CD4-positive, alpha-beta T cell treated with Interleukin-6 at 100 ng/mL for 8 hours (primary cell): Measurements from ENCODE around the gene TTC3.
A peak's percentile ranks its signal among the peaks of the same experiment; 100 is the strongest.
"Not testable (repeated sequence)": the region's sequence is repeated elsewhere in the genome, so short reads cannot be mapped to it uniquely, and the experiment has no call there.

ENCODE experiments used
- DNase-seq: peaks from one replicate; pipeline ENCODE4 v3.0.0-alpha.2; 2020; ENCODE audit warnings: mixed read lengths, low spot score

Gene TTC3, protein sequence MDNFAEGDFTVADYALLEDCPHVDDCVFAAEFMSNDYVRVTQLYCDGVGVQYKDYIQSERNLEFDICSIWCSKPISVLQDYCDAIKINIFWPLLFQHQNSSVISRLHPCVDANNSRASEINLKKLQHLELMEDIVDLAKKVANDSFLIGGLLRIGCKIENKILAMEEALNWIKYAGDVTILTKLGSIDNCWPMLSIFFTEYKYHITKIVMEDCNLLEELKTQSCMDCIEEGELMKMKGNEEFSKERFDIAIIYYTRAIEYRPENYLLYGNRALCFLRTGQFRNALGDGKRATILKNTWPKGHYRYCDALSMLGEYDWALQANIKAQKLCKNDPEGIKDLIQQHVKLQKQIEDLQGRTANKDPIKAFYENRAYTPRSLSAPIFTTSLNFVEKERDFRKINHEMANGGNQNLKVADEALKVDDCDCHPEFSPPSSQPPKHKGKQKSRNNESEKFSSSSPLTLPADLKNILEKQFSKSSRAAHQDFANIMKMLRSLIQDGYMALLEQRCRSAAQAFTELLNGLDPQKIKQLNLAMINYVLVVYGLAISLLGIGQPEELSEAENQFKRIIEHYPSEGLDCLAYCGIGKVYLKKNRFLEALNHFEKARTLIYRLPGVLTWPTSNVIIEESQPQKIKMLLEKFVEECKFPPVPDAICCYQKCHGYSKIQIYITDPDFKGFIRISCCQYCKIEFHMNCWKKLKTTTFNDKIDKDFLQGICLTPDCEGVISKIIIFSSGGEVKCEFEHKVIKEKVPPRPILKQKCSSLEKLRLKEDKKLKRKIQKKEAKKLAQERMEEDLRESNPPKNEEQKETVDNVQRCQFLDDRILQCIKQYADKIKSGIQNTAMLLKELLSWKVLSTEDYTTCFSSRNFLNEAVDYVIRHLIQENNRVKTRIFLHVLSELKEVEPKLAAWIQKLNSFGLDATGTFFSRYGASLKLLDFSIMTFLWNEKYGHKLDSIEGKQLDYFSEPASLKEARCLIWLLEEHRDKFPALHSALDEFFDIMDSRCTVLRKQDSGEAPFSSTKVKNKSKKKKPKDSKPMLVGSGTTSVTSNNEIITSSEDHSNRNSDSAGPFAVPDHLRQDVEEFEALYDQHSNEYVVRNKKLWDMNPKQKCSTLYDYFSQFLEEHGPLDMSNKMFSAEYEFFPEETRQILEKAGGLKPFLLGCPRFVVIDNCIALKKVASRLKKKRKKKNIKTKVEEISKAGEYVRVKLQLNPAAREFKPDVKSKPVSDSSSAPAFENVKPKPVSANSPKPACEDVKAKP (N-terminal part only)

DNA sequence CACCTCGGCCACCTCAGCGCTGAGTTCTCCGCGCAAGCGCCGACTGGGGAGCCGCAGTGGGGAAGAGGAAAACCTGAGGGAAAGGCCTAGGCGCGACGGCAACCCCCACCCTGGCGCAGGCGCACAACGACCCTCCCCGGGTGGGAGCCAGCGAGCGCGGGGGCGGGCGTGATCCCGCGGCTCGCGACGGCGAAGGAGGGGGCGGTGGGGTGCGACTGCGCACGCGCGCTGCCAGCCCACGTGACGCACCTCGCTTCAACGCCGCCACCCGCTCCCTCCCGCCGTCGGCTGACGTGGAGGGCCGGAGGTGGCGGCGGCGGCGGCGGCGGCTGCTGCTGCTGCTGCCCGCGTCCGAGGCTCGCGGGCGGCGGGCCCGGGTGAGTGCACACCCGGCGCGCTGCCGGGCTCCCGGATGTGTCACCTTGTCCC, at the start of gene TTC3, which contains the start of gene PIGP:
Gene TTC3 (plus strand): TSS at position 267 of the 429 bp plus-strand sequence. CDS start 14,004 bp downstream, outside the sequence.
Gene PIGP (minus strand): TSS at position 84 of the 429 bp plus-strand sequence. CDS start 556 bp downstream, outside the sequence.
- DNase-seq = peak; percentile 95

DNA sequence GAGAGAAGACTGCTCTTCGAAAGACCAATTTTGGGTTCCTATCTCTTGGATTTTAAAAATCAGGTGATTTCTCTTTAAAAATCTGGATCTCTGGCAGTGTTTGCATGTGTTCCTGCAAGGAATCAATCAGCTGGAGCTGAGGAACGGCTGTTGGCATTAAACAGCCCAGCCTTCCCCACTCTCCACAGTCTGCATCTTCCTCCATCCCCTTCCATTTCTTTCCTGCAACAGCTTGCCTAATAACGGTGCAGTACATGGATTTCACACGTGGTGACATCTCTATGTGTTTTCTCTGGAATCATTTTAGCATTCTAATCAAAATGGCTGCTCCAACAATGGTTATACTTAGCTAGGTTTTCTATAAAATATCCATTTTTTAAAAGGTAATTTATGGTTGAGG, 46.6 kb upstream of the TTC3 start:
- no peak for DNase-seq

DNA sequence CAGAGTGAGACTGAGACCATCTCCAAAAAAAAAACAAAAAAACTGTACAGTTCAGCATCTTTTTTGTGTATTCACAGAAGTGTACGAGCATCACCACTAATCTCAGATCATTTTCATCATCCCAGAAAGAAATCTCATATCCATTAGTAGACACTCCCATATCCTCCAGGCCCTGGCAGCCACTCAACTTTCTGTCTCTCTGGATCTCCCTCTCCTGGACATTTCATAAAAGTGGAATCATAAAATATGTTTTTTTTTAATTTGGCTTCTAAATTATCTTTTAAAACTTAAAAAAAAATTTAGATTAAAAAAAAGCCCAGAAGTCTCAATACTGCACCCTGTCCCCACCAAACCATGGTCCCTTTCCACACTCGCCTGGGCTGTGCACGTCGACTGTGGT, 44.5 kb upstream of the TTC3 start:
- no peak for DNase-seq

DNA sequence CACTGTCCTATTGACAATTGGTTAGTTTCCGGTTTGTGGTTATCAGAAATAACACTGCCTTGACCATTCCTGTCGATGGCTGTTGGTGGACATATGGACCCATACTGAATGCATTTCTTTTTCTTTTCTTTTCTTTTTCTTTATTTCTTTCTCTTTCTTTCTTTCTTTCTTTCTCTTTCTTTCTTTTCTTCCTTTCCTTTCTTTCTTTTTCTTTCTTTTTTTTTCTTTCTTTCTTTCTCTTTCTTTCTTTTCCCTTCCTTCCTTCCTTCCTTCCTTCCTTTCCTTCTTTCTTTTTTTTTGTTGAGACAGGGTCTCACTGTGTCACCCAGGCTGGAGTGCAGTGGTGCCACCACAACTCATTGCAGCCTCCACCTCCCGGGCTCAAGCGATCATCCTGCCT, 42.2 kb upstream of the TTC3 start:
- DNase-seq = no peak

DNA sequence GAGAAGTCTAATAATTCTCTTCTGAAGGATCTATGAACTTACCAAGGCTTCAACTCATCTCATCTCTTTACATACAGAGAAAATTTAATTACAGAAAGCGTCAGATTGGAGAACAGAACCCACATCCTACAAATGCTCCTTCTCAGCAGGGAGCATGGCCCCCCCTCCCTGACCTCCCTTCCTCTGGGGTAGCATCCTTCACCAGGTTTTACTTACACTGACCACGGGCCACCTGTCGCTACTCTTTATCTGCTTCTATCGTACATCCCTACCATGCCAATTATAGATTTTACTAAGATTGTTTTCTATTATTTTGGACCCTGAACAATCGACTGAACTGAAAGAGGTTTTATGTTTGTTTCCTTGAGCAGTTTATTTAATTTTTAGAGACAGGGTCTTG, 40.8 kb upstream of the TTC3 start:
- no peak for DNase-seq

DNA sequence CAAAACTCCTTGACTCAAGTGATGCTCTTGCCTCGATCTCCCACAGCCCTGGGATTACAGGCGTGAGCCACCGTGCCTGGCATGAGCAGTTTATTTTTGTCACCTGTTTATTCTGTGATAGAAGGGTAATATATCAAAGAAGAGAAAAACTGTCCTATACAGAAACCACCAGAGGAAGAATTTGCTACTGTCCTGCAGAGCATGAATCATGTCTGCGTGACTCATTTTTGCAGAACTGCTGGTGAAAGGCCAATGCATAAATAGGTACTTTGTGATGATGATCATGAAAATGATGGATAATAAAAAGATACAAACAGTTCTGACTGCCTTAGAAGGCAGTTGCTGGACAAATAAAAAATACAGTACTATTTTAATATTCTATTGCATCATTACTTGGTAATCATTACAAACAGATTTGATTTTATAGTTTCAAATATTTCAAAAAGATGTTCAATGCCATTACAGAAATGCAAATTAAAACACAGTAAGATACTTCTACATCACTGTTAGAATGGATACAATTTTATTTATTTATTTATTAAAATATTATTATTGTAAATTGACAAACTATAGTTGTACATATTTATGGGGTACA, 40.1 kb upstream of the TTC3 start:
- DNase-seq = no peak

DNA sequence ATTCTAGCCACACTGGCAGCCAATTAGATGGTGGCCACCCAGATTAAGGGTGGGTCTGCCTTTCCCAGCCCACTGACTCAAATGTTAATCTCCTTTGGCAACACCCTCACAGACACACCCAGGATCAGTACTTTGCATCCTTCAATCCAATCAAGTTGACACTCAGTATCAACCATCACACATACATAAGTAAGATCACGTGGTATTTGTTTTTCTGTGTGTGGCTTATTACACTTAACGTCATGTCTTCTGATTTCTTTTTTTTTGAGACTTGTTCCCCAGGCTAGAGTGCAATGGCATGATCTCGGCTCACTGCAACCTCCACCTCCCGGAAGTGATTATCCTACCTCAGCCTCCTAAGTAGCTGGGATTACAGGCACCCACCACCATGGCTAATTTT, 38.7 kb upstream of the TTC3 start:
- not testable (repeated sequence) for DNase-seq

DNA sequence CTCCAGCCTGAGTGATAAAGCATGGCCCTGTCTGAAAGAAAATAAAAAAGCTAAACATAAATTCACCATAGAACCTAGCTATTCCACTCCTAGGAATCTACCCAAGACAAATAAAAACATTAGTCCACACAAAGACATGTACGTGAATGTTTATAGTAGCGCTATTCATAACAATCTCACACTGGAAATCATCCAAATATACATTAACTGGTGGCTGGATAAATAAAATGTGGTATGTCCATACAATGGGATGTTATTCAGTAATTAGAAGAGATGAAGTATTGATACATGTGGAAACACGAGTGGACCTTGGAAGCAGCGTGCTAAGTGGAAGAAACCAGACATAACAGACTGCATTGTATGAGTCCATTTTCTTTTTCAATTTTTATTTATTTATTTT, 36.9 kb upstream of the TTC3 start:
- no peak for DNase-seq

DNA sequence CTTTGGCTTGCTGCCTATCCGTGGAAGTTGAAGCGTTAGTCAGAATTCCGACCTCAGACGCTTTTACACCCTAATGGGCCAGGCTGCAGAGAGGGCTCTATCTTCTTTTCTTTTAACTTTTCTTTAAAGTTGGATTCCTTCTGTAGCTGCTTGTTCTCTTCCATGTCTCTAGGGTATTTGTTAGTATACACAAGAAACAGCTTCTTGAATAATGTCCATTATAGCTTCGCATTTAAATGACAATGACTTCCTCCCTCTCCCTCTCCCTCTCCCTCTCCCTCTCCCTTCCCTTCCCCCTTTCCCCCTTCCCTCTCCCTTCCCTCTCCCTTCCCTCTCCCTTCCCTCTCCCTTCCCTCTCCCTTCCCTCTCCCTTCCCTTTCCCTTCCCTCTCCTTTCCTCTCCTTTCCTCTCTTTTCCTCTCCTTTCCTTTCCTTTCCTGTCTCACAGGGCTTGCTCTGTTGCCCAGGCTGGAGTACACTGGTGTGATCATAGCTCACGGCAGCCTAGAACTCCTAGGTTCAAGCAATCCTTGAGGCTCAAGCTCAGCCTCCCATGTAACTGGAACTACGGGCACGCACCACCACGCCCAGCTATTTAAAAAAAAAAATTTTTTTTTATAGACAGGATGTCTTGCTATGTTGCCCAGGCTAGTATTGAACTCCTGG, 33.5 kb upstream of the TTC3 start:
- no peak for DNase-seq

DNA sequence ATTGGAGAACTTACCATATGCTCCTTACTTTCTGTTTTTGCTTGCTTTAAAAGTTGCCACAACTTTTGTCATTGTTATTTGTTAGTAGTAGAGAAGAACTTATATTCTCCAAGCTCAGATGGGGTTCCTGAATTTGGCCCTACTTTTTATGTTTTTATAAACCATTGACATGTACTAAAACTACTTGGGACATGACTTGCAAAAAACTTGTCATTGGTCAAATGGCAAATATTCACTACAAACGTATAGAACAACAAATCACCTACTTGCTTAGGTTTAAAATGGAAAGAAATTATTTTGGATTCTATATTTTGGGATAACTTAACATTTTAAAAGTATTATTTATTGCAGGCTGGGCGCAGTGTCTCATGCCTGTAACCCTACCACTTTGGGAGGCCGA, 32.8 kb upstream of the TTC3 start:
- DNase-seq = no peak

DNA sequence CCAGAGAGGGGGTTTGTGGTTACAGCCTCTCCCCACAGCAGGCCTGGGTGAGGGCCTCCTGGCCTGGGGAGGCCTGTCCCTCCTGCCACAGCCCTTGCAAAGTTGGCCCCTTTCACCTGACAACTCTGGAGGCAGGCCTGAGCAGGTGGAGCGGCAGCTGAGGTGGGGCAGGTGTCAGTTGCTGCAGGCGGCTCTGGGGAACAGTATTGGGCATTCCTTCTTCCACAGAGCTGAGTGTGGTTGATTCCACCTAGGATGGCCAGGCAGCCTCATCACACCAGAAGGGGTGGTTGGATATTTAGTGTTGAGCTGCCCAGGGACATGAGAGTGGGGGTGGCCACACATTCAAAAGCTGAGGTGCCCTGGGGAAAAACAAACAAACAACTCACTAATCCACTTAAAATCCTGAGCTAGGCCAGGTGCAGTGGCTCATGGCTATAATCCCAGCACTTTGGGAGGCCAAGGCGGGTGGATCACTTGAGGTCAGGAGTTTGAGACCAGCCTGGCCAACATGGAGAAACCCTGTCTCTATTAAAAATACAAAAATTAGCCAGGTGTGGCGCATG, 31.3 kb upstream of the TTC3 start:
- DNase-seq = no peak

DNA sequence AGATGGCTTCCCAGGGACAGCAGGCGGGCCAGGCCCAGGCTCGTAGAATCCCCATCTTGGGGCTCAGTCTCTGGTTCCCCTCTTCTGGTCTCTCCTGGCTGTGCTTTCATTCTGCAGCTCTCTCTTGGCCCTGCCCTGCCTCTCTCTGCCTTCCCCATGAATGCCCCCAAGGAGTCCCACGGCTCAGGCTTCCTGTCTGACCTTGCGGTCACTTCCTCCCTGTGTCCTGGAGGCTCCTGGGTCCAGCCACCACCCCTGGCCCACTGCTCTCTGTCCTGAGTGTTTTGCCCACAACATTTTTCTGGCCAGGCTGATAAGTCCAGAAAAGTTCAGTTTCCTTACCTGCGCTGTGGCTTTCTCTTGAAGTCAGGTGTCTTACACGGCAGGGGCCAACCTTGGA, 29.2 kb upstream of the TTC3 start:
- no peak for DNase-seq

DNA sequence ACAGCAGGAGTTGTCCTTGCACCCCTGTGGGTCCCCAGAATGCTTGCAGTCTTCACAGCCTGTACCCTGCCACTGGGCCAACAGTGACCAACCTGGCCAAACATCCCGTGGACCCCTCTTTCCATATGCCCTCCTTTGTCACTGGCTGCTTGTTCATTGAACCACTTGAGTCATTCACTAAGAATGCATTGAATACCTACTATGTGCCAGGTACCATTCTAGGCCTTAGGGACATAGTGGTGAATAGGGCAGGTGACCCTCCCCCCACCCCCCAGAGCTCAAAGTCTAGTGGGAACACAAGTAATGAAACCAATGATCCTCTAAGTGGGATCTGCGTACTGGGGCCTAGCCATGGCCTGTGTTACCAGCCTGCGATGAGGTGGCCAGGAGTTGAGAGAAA, 28.4 kb upstream of the TTC3 start:
- no peak for DNase-seq

DNA sequence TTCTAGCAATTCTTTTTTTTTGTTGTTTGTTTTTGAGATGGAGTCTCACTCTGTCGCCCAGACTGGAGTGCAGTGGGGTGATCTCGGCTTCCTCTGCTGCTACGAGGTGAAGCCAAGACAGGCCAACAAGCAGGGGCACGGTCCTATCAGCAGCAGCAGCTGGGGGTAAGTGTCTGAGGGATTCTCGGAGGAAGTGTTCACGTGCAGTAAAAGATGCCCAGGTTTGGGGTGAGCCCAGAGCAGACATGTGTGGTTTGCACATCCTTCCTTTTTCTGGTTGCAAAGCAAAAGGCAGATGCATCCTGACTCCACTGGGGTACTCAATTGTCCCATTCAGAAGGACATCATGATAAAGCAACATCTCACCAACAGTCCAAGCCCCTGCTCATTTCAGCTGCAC, 27.9 kb upstream of the TTC3 start:
- peak; percentile 18 for DNase-seq

DNA sequence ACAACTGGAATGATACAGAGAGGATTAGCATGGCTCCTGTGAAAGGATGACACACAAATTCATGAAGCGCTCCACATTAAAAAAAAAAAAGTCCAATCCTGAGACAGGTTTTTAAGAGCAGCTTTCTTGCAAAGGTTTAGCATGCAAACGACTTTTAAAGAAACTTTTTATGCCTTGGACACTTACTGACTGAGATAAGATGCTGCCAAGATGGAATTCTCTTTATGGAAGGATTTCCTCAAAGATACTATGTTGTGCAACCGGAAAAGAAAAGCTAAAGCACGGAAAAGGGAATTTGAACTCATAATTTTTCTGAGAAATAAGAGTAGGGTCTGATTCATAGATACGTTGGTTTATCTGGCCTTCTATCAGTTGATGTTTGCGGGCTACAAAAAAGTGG, 27.5 kb upstream of the TTC3 start:
- no peak for DNase-seq

DNA sequence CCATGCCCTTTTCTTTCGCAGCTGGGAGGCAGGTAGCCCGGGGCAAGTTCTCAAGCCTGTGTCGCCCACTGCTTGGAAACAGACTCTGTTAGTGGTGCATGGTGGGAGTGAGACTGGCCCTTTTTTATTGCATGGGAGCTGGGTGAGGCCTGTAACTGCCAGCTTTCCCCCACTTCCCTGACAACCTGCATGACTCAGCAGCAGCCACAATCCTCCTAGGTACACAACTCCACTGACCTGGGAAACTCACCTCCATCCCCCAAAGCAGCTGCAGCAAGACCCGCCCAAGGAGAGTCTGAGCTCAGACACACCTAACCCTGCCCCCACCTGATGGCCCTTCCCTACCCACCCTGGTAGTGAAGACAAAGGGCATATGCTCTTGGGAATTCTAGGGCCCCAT, 26.0 kb upstream of the TTC3 start:
- no peak for DNase-seq

DNA sequence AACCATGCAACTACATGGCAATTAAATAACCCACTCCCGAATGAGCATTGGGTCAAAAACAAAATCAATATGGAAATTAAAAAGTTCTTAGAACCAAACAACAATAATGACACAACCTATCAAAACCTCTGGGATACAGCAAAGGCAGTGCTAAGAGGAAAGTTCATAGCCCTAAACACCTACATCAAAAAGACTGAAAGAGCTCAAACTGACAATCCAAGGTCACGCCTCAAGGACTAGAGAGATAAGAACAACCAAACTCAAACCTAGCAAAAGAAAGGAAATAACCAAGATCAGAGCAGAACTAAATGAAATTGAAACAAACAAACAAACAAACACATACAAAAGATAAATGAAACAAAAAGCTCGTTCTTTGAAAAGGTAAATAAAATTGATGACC, 23.3 kb upstream of the TTC3 start:
- not testable (repeated sequence) for DNase-seq

DNA sequence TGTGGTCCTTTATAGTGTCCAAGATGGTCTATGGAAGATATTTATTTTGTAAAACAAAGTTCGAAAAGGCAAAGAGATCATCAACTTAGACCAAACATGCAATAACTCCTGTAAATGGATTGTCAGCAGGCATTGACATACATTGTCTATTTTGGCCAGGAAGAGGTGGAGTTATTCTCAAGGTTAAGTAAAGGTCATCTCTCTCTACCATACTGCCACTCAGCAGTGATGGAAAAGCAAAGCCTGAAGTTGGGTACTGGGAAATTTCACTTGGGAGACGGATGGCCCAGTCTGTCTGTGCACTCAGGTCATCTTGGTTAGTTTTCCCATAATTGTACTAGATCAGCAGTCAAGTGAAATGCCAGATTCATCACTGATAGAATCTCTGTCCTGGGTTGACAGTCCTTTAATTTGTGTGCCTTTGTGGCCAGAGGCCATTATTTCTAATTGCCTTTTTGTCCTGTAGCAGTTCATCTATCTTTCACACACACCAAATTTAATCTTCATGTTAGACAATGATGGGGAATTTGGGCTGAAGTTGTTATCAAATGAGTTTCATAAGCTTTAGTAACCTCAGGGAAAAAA, 17.7 kb upstream of the TTC3 start:
- DNase-seq = no peak

DNA sequence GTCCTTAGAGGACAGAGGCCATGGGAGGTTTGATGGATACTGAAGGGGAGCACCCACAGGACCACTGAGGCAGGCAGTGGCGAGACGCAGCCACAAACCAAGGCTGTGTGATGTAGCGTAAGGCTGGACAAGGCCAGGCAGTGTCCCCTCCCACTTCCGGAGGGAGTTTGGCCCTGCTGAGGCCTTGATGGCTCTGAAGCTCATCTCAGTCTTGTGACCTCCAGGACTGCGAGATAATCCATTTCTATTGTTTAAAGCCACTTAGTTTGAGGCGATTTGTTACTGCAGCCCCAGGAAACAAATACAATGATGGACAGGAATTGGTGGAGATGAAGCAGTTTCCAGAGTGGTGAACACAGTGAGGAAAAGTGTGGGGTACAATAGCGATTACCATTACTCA, 15.4 kb upstream of the TTC3 start:
- DNase-seq = no peak

DNA sequence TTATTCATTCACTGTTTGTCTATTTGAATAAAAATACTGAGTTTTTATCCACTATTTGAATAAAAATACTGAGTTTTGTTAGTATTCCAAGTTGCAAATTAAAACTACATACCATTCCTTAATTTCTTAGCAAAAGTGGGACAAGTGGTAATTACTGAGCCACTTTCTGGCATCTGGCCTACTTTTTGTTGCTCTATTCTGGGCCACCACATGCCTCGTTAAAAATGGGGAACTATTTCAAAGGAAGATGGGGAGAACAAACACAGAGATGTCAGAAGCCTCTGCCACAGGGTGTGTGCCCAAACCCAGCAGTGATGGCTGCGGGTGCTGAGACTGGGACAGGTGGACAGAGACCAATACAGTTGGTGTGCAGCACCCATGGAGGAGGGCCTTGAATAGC, 14.8 kb upstream of the TTC3 start:
- DNase-seq = no peak

DNA sequence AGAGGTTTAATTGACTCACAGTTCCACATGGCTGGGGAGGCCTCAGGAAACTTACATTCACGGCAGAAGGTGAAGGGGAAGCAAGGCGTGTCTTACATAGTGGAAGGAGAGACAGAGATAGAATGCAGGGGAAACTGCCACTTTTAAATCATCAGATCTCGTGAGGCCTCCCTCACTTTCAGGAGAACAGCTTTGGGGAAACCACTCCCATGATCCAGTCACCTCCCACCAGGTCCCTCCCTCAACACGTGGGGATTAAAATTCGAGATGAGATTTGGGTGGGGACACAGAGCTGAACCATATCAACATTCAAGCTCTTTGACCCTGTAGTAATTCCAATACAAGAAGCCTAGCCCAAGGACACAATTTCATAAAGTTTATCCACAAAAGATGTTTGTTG, 13.9 kb upstream of the TTC3 start:
- DNase-seq = no peak
